Fibroblast of mammary gland (primary cell): ENCODE results near the gene RUFY2.
A peak's percentile ranks its signal among the peaks of the same experiment; 100 is the strongest.

Experiments used
- DNase-seq: peaks from one replicate; pipeline ENCODE4 v3.0.0-alpha.2; 2010; ENCODE audit warnings: low read depth
- H3K4me3 ChIP-seq: 2 replicates; pipeline ENCODE4 v1.5.1; 2011; ENCODE audit warnings: low read depth, mild to moderate bottlenecking, low read length, moderate library complexity; ENCODE audit not compliant: control insufficient read depth
- TF ChIP-seq, protein P1 (sequence below): conservative IDR thresholded peaks from 2 replicates; pipeline ENCODE4 v1.5.1; 2011; ENCODE audit warnings: low read depth, low read length, inconsistent platforms; ENCODE audit not compliant: control insufficient read depth, insufficient read depth

The RUFY2 gene

DNA sequence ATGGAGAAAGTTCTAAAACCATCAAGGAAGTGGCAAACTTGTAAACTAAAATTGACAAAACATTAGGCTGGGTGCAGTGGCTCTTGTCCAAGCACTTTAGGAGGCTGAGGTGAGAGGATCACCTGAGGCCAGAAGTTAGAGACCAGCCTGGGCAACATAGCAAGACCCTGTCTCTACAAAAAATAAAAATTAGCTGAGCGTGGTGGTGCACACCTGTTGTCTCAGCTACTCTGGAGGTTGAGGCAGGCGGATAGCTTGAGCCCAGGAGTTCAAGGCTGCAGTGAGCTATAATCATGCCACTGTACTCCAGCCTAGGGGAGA is 104.6 kb downstream of the RUFY2 start:
- no peak overlapping the region for H3K4me3 ChIP-seq
- TF ChIP-seq, protein P1, sequence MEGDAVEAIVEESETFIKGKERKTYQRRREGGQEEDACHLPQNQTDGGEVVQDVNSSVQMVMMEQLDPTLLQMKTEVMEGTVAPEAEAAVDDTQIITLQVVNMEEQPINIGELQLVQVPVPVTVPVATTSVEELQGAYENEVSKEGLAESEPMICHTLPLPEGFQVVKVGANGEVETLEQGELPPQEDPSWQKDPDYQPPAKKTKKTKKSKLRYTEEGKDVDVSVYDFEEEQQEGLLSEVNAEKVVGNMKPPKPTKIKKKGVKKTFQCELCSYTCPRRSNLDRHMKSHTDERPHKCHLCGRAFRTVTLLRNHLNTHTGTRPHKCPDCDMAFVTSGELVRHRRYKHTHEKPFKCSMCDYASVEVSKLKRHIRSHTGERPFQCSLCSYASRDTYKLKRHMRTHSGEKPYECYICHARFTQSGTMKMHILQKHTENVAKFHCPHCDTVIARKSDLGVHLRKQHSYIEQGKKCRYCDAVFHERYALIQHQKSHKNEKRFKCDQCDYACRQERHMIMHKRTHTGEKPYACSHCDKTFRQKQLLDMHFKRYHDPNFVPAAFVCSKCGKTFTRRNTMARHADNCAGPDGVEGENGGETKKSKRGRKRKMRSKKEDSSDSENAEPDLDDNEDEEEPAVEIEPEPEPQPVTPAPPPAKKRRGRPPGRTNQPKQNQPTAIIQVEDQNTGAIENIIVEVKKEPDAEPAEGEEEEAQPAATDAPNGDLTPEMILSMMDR, result no peak
- DNase-seq, result no peak

DNA sequence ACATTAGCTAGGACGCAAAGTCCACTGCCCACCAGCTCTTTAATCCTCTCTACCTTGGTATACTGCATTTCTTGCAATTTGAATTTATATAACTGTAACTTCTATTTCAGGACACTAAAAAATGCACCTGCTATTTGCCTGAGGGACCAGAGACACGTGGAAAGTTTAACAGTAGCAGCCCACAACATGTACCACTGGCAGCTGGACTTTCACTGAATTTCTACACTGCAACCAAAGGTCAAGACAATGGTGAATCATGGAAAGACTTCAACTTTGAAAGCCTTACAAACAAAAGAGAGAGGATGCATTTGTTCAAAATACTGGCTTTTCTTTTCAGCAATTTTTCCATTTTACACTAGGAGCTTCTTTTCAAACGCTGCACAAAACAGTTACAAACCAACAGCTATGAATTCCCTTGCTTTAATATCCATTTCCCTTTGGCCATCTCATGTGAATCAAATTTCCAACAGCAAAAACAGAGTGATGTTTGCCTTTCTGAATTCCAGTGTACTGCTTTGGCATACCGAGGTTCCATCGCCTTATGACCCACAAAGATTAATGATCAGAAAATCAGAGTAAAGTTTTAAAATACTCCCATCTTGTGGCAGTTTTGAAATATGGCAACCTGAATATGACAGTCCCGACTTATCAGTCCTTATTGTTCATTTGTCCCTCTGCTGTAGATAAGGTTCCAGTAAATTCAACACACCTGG is 105.1 kb downstream of the RUFY2 start:
- TF ChIP-seq, protein P1, result peak; percentile 63
- H3K4me3 ChIP-seq, result no peak overlapping the region
- DNase-seq, result peak; percentile 75

DNA sequence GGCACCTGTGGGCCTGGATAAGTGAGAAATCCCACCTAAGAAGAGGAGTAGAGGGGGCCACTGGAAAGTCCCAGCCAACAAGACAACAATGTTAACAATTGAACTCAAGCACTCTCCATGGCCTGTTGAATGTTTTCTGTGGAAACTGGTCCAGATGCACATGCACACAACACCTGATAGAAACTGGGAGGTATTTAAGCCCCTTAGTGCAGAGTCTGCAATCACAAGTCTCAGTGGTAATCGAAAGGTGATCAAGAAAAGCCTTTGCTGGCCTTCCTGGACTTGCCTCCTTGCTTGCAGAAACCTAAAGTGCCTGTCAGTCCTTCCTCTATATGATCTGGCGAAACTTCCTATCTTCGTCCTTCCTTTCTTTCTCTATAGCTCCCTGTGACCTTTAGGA is 105.8 kb downstream of the RUFY2 start:
- no peak for DNase-seq
- TF ChIP-seq, protein P1, result no peak
- no peak overlapping the region for H3K4me3 ChIP-seq

DNA sequence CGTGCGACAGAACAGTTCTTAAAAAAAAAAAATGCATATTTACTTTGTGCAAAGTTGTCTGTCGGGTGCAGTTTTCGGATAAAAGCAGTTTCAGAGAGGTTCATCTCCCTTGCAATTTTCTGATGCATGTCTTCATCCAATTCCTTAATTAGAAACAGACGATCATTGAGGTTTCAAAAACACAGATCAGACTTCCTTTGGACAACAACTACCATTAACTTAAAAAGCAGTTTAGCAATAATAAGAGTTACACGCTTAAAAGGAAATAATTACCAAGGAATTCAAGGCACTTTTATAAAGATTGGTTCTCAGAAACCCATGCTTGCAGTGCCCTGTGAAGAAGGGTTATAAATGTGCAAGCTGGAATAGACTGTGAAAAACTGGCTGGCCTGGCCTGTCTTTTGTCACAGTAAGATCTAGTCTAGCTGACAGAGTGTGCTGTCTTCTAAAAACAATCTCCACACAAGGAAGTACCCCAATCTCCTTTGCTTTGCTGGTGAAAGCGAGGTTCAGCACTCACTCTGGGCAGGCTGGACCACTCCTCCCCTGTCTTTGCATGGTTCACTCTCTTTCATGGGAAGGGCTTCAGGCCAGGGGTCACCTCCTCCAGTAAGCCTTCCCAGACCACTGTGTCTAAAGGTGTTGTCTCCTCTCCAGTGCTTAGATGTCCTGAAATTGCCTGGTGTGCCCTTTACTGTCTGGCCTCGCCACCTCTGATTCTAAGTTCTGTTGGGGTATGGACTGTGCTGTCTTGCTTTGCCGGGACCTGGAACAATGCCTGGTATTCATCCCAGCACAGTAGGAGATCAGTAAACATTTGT is 110.0 kb downstream of the RUFY2 start:
- peak; percentile 61 for DNase-seq
- H3K4me3 ChIP-seq, result no peak overlapping the region

More for the DNA sequence above, 110.0 kb downstream of the RUFY2 start:
- TF ChIP-seq, protein P1, result no peak
